ENCODE measurements around the gene FARP1.

FARP1 gene

DNA sequence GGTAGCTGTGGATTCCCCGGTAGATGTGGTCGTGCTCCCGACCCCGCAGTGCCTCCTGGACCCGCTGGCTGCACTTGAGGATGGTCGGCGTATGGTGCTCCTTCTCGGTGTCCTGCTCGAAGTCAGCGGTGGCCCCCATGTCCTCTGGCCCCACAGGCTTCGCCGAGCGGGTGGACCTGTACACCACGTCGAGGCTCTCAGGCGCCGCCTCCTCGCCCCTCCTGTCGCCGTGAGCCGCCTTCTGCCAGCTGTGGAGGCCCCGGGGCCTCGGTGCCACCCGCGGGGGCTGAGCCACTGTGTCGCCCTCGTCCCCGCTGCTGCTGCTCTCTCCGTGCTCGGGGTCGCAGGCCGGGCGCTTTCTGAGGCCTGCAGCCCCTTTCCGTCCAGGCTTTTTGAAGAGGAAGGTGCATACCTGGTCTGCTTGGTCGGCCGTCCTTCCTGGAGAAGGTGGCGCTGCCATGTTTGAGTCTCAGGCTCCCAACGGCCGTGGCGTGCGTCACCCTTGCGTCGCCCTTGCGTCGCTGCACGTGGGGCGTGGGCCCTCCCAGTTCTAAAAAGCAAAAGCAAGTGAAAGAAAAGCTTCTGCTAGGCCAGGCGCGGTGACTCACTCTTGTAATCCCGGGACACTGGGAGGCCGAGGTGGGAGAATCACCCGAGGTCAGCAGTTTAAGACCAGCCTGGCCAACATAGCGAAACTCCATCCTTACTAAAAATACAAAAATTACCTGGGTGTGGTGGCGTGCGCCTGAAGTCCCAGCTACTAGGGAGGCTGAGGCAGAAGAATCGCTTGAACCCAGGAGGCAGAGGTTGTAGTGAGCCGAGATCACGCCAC is 34.1 kb downstream of the FARP1 start, which contains the start of gene RNF113B:
TSS of gene RNF113B (minus strand) at position 493 of the 832 bp plus-strand sequence. CDS start at position 460, 33 bp downstream.
- FAIRE-seq: no peak

DNA sequence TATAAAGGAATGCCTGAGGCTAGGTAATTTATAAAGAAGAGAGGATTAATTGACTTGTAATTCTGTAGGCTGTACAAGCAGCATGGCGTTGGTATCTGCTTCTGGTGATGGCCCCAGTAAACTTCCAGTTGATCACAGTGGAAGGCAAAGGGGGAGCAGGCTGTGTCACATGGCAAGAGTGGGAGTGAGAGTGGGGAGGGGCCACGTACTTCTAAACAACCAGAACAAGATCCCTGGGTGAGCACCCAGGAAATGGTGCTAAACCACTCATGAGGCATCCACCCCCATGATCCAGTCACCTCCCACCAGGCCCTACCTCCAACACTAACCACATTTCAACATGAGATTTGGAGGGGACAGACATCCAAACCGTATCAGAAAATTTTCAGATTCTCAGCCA is 37.2 kb downstream of the FARP1 start:
- no peak for FAIRE-seq

DNA sequence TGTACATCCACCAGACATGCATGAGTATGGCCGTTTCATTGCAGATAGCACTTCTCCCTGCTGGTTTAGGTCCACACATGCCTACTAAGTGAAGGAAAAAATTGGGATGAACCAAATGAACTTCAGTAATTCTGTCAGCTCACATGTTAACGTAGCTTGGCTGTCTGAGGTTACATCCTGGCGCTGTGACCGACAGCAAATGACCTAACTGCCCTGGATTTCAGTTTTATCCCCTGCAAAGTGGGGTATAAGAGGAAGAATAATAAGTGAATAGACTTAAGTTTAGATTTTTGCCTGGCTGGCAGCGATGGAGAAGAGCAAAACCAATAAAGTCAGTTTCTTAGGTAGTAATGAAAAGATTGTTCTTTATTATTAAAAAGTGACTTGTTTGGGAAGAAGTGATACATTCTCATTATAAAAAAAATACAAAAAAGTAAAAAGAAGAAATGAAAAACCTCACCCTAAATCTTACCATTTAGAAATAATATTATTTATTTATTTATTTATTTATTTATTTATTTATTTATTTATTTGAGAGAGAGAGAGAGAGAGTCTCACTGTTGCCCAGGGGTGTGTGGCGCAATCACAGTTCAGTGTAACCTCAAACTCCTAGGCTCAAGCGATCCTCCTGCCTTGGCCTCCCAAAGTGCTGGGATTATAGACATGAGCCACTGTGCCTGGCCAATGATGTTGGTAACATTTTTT is 38.4 kb downstream of the FARP1 start:
- FAIRE-seq: no peak

DNA sequence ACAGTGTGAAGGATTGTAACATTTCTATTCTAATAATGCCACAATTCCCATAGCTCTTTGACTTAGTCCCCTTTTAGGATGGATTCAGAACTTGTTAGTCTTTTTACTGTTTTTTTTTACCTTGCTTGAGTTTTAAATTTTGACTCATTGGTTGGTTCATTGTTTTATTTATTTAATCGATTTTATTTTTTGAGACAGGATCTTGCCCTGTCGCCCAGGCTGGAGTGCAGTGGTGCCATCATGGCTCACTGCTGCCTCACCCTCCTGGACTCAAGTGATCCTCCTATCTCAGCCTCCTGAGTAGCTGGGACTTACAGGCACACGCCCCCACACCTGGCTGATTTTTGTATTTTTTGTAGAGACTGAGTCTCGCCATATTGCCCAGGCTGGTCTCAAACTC is 39.3 kb downstream of the FARP1 start:
- peak; percentile 58 for FAIRE-seq

DNA sequence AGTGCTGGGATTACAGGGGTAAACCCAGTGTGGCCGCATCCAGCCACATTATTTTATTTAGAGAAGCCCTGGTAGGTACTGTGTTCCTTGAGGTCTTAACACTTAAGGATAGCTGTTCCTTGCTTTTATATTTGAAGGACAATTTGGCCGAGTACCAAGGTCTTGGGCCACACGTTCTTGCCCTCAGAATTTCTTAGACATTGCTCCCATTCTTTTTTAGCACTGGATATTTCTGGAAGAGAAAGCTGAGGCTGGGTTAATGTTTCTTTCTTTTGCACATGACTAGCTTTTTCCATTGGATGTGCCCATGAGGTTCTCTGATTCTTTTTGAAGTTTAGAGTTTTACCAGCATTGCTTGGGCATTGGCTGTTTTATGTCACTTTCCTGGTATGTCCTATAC is 39.7 kb downstream of the FARP1 start:
- FAIRE-seq: peak; percentile 13

DNA sequence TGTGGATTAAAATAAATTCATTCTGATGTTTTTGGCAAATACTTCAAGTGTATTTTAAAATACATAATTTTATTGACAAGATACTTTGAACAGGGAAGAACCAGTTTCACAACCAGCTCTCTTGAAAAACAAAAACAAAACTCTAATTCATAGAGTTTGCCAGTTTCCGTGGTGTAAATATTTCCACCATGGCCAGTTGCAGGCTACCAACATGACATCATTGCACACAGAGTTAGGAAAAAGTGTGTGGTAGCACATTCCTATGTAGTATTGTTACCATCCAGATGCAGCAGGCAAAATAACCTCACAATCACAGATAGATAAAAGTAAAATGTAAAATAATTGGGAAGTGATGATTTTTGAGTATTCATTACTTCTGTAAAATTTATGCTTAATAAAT is 41.9 kb downstream of the FARP1 start:
- FAIRE-seq: no peak

DNA sequence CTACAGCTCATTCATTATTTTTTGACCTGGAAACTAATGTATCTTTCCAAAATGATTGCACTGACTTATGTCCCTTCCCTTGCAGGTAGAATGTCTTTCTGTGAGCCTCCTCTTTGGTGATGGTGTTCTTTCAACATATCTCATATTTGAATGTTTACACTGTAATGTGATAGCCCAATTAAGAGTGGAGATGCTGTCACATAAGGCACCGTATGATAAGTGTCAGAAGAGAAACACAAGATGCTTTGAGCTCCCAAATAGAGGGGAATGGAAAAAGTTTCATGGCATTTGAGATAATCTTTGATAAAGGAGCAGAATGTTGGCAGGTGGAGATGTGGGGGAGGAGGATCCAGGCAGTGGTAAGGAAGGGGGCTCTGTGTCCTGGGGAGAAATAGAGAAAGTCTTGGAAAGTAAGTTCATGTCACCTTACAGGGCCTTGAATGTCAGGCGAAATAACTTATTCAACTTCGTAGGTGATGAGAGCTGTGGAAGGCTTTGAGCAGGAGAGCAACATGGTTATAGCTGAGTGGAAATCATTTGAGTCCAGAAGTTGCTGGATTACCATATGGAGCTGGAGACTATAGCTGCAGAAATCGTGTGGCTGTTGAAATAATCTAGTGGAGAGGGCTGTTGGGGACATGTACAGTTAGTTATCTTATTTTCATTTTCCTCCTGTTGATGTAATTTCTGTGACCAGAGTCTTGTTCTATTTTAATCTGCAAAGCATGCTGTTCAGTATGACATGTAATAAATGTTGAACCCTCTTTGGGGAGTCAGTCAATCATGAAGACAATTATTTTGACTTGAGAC is 44.5 kb downstream of the FARP1 start:
- FAIRE-seq: no peak

DNA sequence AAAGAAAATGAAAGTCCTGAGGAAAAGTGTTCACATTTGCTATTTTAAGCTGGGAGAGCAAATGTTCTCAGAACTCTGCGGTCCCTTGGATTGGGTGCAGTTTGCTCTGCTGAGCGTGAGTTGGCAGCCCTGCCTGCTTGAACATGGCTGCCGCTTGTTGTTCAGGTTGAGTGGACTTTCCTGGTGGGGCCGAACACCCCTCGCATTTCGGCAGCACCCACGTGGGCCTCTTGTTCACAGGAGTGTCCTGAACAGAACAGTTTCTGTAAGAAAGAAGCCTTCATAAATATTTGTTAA is 45.0 kb downstream of the FARP1 start:
- FAIRE-seq: no peak

- FAIRE-seq: no peak
Observed at GRCh38 chr13:98188544-98189166, 45.8 kb downstream of the FARP1 start.

- FAIRE-seq: no peak
Observed at GRCh38 chr13:98189841-98190505, 47.1 kb downstream of the FARP1 start.

- no peak for FAIRE-seq
Observed at GRCh38 chr13:98190889-98191444, 48.1 kb downstream of the FARP1 start.

DNA sequence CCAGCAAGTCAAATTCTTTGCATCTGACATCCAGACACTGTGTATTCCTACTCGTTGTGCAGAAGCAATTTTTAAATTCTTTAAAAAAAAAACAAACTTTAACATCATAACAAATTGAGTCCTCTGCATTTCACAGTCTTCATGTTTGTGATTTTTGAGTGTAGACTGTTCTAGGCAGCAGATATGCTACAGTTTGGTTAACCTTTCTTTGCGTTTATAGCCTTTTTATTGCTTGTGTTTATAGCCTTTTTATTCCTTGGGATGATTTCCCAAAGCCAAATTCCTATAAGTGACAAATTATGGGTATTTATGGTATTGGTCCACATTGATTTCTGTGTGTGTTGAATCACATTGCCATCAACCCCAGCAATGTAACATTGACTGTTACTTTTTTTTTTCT is 49.1 kb downstream of the FARP1 start:
- FAIRE-seq: no peak

GRCh38 chr13:98195054-98195791 is 52.3 kb downstream of the FARP1 start:
- no peak for FAIRE-seq

GRCh38 chr13:98198683-98199082 is 55.8 kb downstream of the FARP1 start:
- no peak for FAIRE-seq

DNA sequence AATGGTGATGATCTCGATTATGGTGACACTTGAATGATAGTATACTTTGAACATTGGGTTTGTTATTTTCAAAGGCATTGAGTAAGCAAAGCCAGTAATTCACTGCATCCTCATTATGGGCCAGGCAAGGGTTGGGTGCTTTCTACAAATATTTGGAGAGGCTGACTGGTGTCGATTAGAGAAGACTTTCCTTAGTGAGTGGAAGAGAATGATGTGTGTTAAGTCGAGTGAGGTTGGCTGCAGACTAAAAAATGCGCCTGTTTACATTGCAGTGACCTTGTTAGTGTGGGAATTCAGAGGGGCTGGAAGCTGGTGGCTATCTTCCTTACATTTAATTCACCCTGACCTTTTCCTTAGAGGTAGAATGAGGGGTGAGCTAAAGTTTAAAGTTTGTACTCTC is 56.6 kb downstream of the FARP1 start:
- no peak for FAIRE-seq

DNA sequence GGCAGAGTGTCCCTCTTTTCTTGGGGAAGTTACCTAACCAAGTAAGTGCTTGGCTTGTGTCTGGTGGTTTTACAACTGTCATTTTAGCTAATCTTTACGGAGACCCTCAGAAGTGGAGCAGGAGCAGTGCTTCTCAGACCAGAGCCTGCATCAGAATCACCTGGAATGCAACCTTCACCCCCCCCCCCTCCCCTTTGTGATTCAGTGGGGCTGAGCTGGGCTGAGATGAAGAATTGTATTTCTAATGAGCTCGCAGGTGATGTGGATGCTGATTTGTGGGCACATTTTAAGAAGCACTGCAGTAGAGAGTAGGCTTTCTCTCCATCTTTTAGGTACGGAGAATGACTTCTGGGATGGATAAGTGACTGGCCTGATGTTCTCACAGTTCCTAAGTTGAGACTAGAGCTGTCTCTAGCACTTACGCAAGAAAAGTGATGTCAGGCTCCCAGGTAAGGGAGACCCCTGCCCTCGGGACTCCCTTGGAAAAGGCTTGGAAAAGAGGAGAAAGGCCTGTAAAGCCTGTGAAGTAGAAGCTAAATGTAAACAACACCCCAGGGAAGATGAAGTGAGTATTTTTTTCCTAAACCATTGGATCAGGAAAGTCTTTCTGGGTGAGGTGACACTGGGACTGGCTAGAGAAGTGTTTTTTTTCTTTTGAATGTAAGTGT is 57.5 kb downstream of the FARP1 start:
- FAIRE-seq: no peak

DNA sequence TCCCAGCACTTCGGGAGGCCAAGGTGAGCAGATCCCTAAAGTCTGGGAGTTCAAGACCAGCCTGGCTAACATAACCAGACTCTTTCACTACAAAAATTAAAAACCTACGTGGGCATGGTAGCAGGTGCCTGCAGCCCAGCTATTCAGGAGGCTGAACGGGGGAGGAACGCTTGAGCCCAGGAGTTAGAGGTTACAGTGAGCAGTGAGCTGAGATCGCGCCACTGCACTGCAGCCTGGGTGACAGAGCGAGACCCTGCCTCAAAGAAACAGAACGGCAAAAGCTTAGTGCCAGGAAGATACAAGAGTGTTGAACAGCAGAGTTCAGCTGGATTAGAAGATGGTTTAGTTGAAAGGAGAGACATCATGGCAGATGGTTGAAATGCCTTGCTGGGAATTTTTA is 58.3 kb downstream of the FARP1 start:
- FAIRE-seq: no peak

- no peak for FAIRE-seq
Observed at GRCh38 chr13:98201984-98202383, 59.1 kb downstream of the FARP1 start.

GRCh38 chr13:98203646-98204326 is 60.9 kb downstream of the FARP1 start:
- FAIRE-seq: no peak

DNA sequence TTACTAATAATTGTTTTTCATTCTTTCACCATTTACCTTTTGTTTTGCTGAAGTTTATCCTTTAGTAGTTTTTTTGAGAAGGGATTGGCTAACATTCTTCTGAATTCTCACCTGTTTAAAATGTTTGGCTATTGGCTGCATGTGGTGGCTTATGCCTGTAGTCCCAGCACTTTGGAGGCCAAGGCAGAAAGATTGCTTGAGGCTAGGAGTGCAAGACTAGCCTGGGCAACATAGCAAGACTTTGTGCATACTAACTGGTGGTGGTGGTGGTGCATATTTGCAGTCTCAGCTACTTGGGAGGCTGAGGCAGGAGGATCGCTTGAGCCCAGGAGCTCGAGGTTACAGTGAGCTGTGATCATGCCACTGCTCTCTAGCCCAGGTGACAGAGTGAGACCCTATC is 61.7 kb downstream of the FARP1 start:
- FAIRE-seq: no peak

Measured in islet of Langerhans (tissue), 1 donor.